Panc1 (cell line): ENCODE results near the gene HS1BP3. TPM values are rescaled to one million over a fixed set of nuclear protein-coding genes. Genes with fewer than 3 reads are reported as not detected.

Source experiments
- ATAC-seq: fragments of 200-7000 bp; cut with Tn5 transposase; 2 replicates; pipeline ENCODE4 v1.9.1; 2020; ENCODE audit warnings: mild to moderate bottlenecking, moderate library complexity
- BruUV-seq: library from RNA; stranded (reverse); fragments of 400-500 nt; replicated peaks from 2 replicates; lab custom pipeline; 2021; lab: Mats Ljungman, UMichigan
- CTCF ChIA-PET: fragments of 300-600 bp; sonication (Branson Sonifier 250); formaldehyde crosslinking; loops from one replicate; lab custom pipeline; 2022; ENCODE audit warnings: antibody characterized with exemption; lab: Charles Lee
- POLR2A ChIA-PET: fragments of 300-600 bp; sonication (Branson Sonifier 250); formaldehyde crosslinking; loops from one replicate; lab custom pipeline; 2022; ENCODE audit warnings: antibody characterized with exemption; lab: Charles Lee
- DNase-seq: peaks from one replicate; pipeline ENCODE4 v3.0.0-alpha.2; 2010; ENCODE audit warnings: low read depth, low spot score
- H3K27ac ChIP-seq: 2 replicates; pipeline ENCODE4 v1.5.1; 2011; ENCODE audit warnings: mild to moderate bottlenecking, low read length, inconsistent platforms
- H3K27me3 ChIP-seq: fragments of 200-500 bp; sonication (Bioruptor generic); 2 replicates; pipeline ENCODE4 v1.6.0; 2014; ENCODE audit warnings: low read length, inconsistent platforms; ENCODE audit not compliant: control insufficient read depth, insufficient read depth
- H3K36me3 ChIP-seq: fragments of 200-500 bp; sonication (Bioruptor generic); 2 replicates; pipeline ENCODE4 v1.5.1; 2014; ENCODE audit warnings: inconsistent platforms, mild to moderate bottlenecking, low read length, moderate library complexity; ENCODE audit not compliant: control insufficient read depth, insufficient read depth
- H3K4me1 ChIP-seq: 2 replicates; pipeline ENCODE4 v1.5.1; 2011; ENCODE audit warnings: inconsistent platforms, mild to moderate bottlenecking, low read length, moderate library complexity; ENCODE audit not compliant: control insufficient read depth, insufficient read depth
- H3K4me3 ChIP-seq, 2 experiments: 2 replicates each; pipeline ENCODE4 v1.5.1; 2011 to 2012; ENCODE audit warnings: low read depth in 2 of 2, low read length in 2 of 2, mild to moderate bottlenecking in 2 of 2, inconsistent platforms in 1 of 2, moderate library complexity in 1 of 2
- H3K9me3 ChIP-seq: fragments of 200-500 bp; sonication (Bioruptor generic); 2 replicates; pipeline ENCODE4 v1.5.1; 2014; ENCODE audit warnings: low read depth, mild to moderate bottlenecking, inconsistent platforms, low read length, moderate library complexity; ENCODE audit not compliant: control insufficient read depth, insufficient read depth
- POLR2AphosphoS5 ChIP-seq: IDR thresholded peaks from 2 replicates; pipeline ENCODE4 v1.6.1; 2012; ENCODE audit warnings: mild to moderate bottlenecking, low read depth, low read length, moderate library complexity
- REST ChIP-seq, 2 experiments: IDR thresholded peaks; 2 replicates each; pipeline ENCODE4 v1.6.1; 2011 to 2012; ENCODE audit warnings: low read depth in 2 of 2, control low read depth in 1 of 2, low read length in 1 of 2, mild to moderate bottlenecking in 1 of 2, moderate library complexity in 1 of 2; ENCODE audit not compliant: insufficient read depth in 1 of 2
- SIN3A ChIP-seq: IDR thresholded peaks from 2 replicates; pipeline ENCODE4 v1.6.1; 2012; ENCODE audit warnings: low read depth, mild to moderate bottlenecking, low read length, moderate library complexity, borderline replicate concordance; ENCODE audit not compliant: insufficient read depth
- TCF7L2 ChIP-seq: IDR thresholded peaks from 2 replicates; pipeline ENCODE4 v1.6.1; 2011; ENCODE audit warnings: mild to moderate bottlenecking, low read depth, low read length, inconsistent platforms
- in situ Hi-C: cut with HindIII; loops from 2 replicates; pipeline ENCODE4 v1.10.0; 2016; ENCODE audit warnings: low sequenced_read_pairs, low pct_unique_long_range_greater_than_20kb
- intact Hi-C: fragments of 100-400 bp; cut with micrococcal nuclease; formaldehyde crosslinking; loops from one replicate; pipeline ENCODE4 v1.10.0; 2022; ENCODE audit not compliant: unreplicated experiment
- total RNA-seq: library from RNA; stranded (reverse); gene quantifications from one replicate; pipeline ENCODE4 v1.2.1, GENCODE V29; 2021; ENCODE audit not compliant: unreplicated experiment
- TF ChIP-seq, protein P1 (sequence below): fragments of 450-650 bp; IDR thresholded peaks from 2 replicates; pipeline ENCODE4 v1.5.1; 2017; ENCODE audit warnings: mild to moderate bottlenecking

The HS1BP3 gene
- total RNA-seq, 1 experiment from 2014 or later: 46.1 TPM

DNA sequence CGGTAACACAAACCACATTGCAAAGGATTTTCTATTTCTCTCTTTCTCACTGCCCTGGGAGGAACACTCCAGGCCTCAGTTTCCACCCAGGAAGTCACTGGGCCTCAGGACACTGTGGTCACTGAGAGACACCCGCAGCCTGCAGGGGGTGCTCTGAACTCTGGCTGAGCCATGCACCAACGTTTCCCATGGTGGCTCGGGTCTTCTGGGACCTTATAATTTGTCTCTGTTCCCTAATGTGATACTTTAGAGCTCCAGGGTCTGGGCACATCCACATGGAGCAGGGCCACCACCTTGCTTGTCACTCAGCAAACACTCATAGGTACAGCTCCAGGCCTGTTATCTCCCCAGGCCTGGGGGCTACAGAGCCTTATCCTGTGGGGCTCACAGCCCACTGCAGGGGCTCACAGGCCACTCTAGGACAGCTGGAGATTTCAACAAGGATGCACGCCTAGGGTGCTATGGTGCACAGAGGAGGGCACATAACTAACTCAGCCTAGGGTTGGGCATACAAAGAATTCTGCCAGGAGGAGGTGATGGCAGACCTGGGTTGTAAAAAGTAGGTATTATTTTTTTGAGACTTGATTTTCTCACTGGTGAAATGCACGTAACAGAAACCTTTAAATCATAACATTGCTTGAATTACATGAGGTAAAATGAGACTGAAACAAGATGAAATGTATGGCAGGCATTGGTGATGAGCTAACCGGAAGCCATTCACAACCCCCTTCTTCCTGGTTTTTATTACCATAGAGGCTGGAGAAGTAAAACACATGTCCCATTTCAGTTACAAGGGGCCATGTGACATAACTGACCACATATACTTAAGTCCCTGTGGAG, 3.0 kb upstream of the HS1BP3 start:
- Histone ChIP-seq H3K4me1 (peaks cover 9% of the 10 kb centered on the region), H3K27ac (no peak overlapping the region), H3K36me3 (no peaks in the 10 kb centered on the region), H3K27me3 (peaks cover 5% of the 10 kb centered on the region), H3K4me3 (no peak overlapping the region), H3K9me3 (no peaks in the 10 kb centered on the region)
- TF ChIP-seq TCF7L2: no peak
- TF ChIP-seq, protein P1, sequence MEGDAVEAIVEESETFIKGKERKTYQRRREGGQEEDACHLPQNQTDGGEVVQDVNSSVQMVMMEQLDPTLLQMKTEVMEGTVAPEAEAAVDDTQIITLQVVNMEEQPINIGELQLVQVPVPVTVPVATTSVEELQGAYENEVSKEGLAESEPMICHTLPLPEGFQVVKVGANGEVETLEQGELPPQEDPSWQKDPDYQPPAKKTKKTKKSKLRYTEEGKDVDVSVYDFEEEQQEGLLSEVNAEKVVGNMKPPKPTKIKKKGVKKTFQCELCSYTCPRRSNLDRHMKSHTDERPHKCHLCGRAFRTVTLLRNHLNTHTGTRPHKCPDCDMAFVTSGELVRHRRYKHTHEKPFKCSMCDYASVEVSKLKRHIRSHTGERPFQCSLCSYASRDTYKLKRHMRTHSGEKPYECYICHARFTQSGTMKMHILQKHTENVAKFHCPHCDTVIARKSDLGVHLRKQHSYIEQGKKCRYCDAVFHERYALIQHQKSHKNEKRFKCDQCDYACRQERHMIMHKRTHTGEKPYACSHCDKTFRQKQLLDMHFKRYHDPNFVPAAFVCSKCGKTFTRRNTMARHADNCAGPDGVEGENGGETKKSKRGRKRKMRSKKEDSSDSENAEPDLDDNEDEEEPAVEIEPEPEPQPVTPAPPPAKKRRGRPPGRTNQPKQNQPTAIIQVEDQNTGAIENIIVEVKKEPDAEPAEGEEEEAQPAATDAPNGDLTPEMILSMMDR: no peak
- no peak for TF ChIP-seq REST (IDR thresholded peaks at IDR 0.05; ENCODE audit: insufficient read depth in 1 of 2, low read depth in 2 of 2, low read length in 1 of 2)
- TF ChIP-seq SIN3A: no peak
- TF ChIP-seq POLR2AphosphoS5: no peak
- in situ Hi-C loops (no loop called here), intact Hi-C loops (loop anchor here (5.0 kb wide), 1 partner anchor 212 kb away; no protein-coding TSS in a partner anchor)
- ATAC-seq (no peak), DNase-seq (no peak)
- ChIA-PET POLR2A (no interaction called here), CTCF (no interaction called here)
- BruUV-seq: no TSS peak

GRCh38 chr2:20652673-20653575, 2.0 kb upstream of the HS1BP3 start:
- BruUV-seq: no TSS peak
- ChIA-PET POLR2A (no interaction called here), CTCF (no interaction called here)
- Histone ChIP-seq H3K27ac (no peak overlapping the region), H3K27me3 (peaks cover 3% of the 10 kb centered on the region; the same call in 1 of the 2 replicates), H3K9me3 (no peaks in the 10 kb centered on the region), H3K4me3 (no peak overlapping the region), H3K36me3 (no peaks in the 10 kb centered on the region), H3K4me1 (peaks cover 9% of the 10 kb centered on the region)
- in situ Hi-C loops (no loop called here), intact Hi-C loops (loop anchor here (5.0 kb wide), 1 partner anchor 211 kb away; no protein-coding TSS in a partner anchor)
- TF ChIP-seq SIN3A: no peak
- no peak for TF ChIP-seq REST (IDR thresholded peaks at IDR 0.05; ENCODE audit: insufficient read depth in 1 of 2, low read depth in 2 of 2, low read length in 1 of 2)
- TF ChIP-seq, protein P1: no peak
- TF ChIP-seq POLR2AphosphoS5: no peak
- TF ChIP-seq TCF7L2: no peak
- no peak for DNase-seq
- no peak for ATAC-seq
